ENCODE data around the gene SLC26A11.
"Not testable (repeated sequence)": the region's sequence is repeated elsewhere in the genome, so short reads cannot be mapped to it uniquely, and the experiment has no call there.

SLC26A11 gene

GRCh38 chr17:80243526-80244433 is 23.6 kb downstream of the SLC26A11 start:
- H3K4me1 Mint-ChIP-seq: peaks cover 8% of the 10 kb centered on the region
- TF ChIP-seq CTCF (IDR thresholded peaks at IDR 0.05): no peak
- no peak overlapping the region for H3K4me3 Mint-ChIP-seq
- H3K27ac Mint-ChIP-seq: no peak overlapping the region
- peaks cover 38% of the 10 kb centered on the region for H3K36me3 Mint-ChIP-seq (ENCODE audit: low read depth)
- no peaks in the 10 kb centered on the region for H3K9me3 Mint-ChIP-seq
- peaks cover 4% of the 10 kb centered on the region for H3K27me3 Mint-ChIP-seq (ENCODE audit: low read depth, poor library complexity)
- no peak for DNase-seq

GRCh38 chr17:80244448-80244847 is 24.2 kb downstream of the SLC26A11 start:
- H3K9me3 Mint-ChIP-seq: not testable (repeated sequence)

GRCh38 chr17:80244871-80245509 is 24.8 kb downstream of the SLC26A11 start:
- Mint-ChIP-seq H3K4me3 (no peak overlapping the region), H3K27ac (peak overlapping the region; percentile 66), H3K27me3 (ENCODE audit: low read depth, poor library complexity) (peaks cover 4% of the 10 kb centered on the region), H3K9me3 (no peaks in the 10 kb centered on the region), H3K4me1 (peaks cover 8% of the 10 kb centered on the region), H3K36me3 (ENCODE audit: low read depth) (peaks cover 33% of the 10 kb centered on the region)
- TF ChIP-seq CTCF (IDR thresholded peaks at IDR 0.05): no peak
- DNase-seq: no peak

More at GRCh38 chr17:80244448-80244847, 24.2 kb downstream of the SLC26A11 start:
- Mint-ChIP-seq H3K36me3 (ENCODE audit: low read depth) (peaks cover 38% of the 10 kb centered on the region), H3K27ac (peak overlapping the region; percentile 57)
- not testable (repeated sequence) for H3K4me3 Mint-ChIP-seq; H3K4me1 Mint-ChIP-seq; H3K27me3 Mint-ChIP-seq (ENCODE audit: low read depth, poor library complexity); DNase-seq

DNA sequence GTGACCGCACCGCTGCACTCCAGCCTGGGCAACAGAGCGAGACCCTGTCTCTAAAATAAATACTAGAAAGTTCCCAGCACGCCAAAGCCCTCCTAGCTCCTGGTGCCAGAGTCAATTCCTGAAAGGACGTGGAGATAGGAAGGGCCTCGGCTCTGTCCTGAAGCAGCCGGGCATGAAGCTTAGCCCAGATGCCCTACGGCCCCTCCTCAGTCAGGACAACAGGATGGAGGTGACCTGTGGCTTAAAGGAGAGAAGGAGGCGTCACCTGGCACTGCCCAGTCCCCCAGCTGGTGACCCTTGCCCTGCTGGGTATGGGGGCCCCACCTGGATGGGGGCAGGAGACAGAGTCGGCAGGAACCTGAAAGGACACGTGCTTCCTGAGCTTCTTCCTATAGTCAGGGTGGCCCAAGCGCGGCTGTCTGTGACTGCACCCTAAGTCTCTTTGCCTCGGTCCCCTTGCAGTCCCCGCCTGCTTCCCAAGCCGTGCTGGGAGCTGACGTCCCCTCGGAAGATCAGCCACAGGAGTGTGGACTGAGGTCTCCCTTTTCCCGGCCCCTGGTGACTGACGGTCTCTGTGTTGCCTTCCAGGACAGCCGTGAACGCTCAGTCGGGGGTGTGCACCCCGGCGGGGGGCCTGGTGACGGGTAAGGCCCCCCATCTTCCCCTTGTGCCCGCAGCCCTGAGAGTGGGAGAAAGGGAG is 25.5 kb downstream of the SLC26A11 start:
- H3K4me1 Mint-ChIP-seq: peaks cover 8% of the 10 kb centered on the region
- no peak overlapping the region for H3K4me3 Mint-ChIP-seq
- no peak for DNase-seq
- peaks cover 4% of the 10 kb centered on the region for H3K27me3 Mint-ChIP-seq (ENCODE audit: low read depth, poor library complexity)
- no peak for TF ChIP-seq CTCF (IDR thresholded peaks at IDR 0.05)
- no peaks in the 10 kb centered on the region for H3K9me3 Mint-ChIP-seq
- peaks cover 28% of the 10 kb centered on the region for H3K36me3 Mint-ChIP-seq (ENCODE audit: low read depth)
- peak overlapping the region; percentile 66 for H3K27ac Mint-ChIP-seq

DNA sequence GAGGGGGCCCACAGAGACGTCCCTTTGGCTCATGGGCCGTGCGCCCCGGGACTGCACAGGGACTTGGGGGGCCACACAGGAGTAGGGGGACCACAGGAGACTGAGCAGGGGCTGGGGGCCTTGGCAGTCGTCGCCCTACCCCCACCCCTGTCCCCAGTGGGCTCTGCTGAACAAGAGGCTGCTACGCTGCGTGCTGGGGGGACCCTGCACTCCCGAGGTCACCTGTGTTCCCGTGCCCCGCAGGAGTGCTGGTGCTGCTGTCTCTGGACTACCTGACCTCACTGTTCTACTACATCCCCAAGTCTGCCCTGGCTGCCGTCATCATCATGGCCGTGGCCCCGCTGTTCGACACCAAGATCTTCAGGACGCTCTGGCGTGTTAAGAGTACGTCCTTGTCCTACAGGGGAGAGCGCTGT is 26.0 kb downstream of the SLC26A11 start:
- Mint-ChIP-seq H3K4me3 (no peak overlapping the region), H3K27ac (no peak overlapping the region), H3K9me3 (no peaks in the 10 kb centered on the region), H3K27me3 (ENCODE audit: low read depth, poor library complexity) (peaks cover 4% of the 10 kb centered on the region), H3K36me3 (ENCODE audit: low read depth) (peaks cover 24% of the 10 kb centered on the region), H3K4me1 (peaks cover 8% of the 10 kb centered on the region)
- no peak for DNase-seq
- no peak for TF ChIP-seq CTCF (IDR thresholded peaks at IDR 0.05)

- Mint-ChIP-seq H3K27me3 (ENCODE audit: low read depth, poor library complexity) (peaks cover 4% of the 10 kb centered on the region), H3K4me3 (no peak overlapping the region), H3K9me3 (no peaks in the 10 kb centered on the region), H3K36me3 (ENCODE audit: low read depth) (peaks cover 20% of the 10 kb centered on the region), H3K27ac (no peak overlapping the region), H3K4me1 (peaks cover 8% of the 10 kb centered on the region)
- no peak for DNase-seq
- TF ChIP-seq CTCF (IDR thresholded peaks at IDR 0.05): no peak
Measured at GRCh38 chr17:80246726-80247125, 26.5 kb downstream of the SLC26A11 start.
